ENCODE measurements around the gene GLMP. TPM values are rescaled to one million over a fixed set of nuclear protein-coding genes. Genes with fewer than 3 reads are reported as not detected.

The GLMP gene
- polyA plus RNA-seq, 1 donor from 2014 or later, result 3.3 TPM

DNA sequence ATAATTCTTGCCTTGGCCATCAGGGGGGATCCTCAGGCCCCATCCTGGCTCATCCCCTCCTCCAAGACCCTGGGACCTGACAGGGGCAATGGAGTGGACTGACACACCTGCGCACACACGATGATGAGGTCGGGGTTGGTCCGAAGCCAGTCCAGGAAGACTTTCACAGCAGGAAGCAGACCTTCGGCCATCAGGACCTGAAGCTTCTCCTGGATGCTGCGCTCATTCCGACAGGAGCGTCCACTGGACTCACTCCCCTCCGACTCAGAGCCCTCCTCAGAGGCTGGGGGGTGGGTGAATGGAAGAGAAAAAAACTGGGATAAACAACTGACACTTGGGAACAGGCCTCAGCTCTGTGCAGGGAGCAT, 32.2 kb downstream of the GLMP start:
- TF ChIP-seq MXI1 (conservative IDR thresholded peaks at IDR 0.05; ENCODE audit: poor library complexity, severe bottlenecking) (no peak), CTCF (IDR thresholded peaks at IDR 0.05; ENCODE audit: poor library complexity, severe bottlenecking) (no peak)
- no peak overlapping the region for H3K4me2 ChIP-seq (ENCODE audit: low read length)

DNA sequence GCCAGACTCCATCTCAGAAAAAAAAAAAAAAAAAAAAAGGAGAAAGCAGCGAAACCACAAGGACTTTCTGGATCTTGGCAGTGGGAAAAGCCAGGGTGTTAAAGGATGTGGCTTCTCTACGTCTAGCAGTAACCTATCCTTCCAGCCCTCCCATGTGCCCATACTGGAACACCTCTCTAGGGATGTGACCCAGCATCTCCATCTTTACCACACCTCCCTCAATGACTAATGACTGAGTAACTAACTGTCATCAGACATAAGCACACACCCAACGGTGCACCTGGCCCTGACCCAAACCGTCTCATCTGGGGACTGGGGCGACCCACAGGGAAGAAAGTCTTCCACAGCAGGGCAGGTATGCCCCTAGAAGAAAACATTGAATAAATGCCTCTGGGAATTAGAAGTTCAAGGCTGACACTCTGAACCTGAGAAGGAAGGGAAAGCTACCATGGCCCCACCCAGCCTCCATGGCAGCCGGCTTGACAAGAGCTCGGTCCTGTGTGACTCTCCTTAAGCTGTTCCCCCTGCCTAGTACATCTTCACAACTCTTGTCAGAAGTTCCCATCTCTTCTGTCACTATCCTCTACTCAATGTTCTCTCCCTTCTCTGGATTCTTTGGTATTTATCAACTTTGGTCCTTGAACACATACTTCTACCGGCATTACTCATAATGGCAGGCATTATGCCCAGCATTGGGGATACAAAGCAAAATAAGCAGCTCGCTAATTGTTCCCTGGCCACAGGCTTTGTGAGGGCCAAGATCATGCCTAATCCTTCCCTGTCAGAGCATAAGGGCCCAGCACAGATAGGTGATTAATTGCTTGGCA, 32.8 kb downstream of the GLMP start:
- no peaks in the 10 kb centered on the region for H3K9me3 ChIP-seq (ENCODE audit: low read length)
- no peaks in the 10 kb centered on the region for H3K27me3 ChIP-seq (ENCODE audit: insufficient read depth, low read depth, low read length)
- TF ChIP-seq TAF1 (IDR thresholded peaks at IDR 0.05; ENCODE audit: low read depth) (no peak), POLR2AphosphoS5 (IDR thresholded peaks at IDR 0.05) (no peak), SMC3 (conservative IDR thresholded peaks at IDR 0.05; ENCODE audit: poor library complexity) (no peak), RAD21 (conservative IDR thresholded peaks at IDR 0.05) (no peak), EZH2 (IDR thresholded peaks at IDR 0.05; ENCODE audit: borderline replicate concordance, insufficient read depth, low read length, poor library complexity, severe bottlenecking) (no peak), EP300 (conservative IDR thresholded peaks at IDR 0.05; ENCODE audit: poor library complexity, severe bottlenecking) (no peak), CTCF (IDR thresholded peaks at IDR 0.05; ENCODE audit: poor library complexity, severe bottlenecking) (no peak), MXI1 (conservative IDR thresholded peaks at IDR 0.05; ENCODE audit: poor library complexity, severe bottlenecking) (no peak)
- TF ChIP-seq, protein P1, sequence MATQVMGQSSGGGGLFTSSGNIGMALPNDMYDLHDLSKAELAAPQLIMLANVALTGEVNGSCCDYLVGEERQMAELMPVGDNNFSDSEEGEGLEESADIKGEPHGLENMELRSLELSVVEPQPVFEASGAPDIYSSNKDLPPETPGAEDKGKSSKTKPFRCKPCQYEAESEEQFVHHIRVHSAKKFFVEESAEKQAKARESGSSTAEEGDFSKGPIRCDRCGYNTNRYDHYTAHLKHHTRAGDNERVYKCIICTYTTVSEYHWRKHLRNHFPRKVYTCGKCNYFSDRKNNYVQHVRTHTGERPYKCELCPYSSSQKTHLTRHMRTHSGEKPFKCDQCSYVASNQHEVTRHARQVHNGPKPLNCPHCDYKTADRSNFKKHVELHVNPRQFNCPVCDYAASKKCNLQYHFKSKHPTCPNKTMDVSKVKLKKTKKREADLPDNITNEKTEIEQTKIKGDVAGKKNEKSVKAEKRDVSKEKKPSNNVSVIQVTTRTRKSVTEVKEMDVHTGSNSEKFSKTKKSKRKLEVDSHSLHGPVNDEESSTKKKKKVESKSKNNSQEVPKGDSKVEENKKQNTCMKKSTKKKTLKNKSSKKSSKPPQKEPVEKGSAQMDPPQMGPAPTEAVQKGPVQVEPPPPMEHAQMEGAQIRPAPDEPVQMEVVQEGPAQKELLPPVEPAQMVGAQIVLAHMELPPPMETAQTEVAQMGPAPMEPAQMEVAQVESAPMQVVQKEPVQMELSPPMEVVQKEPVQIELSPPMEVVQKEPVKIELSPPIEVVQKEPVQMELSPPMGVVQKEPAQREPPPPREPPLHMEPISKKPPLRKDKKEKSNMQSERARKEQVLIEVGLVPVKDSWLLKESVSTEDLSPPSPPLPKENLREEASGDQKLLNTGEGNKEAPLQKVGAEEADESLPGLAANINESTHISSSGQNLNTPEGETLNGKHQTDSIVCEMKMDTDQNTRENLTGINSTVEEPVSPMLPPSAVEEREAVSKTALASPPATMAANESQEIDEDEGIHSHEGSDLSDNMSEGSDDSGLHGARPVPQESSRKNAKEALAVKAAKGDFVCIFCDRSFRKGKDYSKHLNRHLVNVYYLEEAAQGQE (IDR thresholded peaks at IDR 0.05; ENCODE audit: borderline replicate concordance), result no peak
- H2AFZ ChIP-seq (ENCODE audit: low read depth, low read length), result no peak overlapping the region
- H3K9me2 ChIP-seq (ENCODE audit: insufficient read depth, low read length), result no peaks in the 10 kb centered on the region
- no peak overlapping the region for H3K4me2 ChIP-seq (ENCODE audit: low read length)
- H3K9ac ChIP-seq (ENCODE audit: low read length), result no peak overlapping the region
- H3F3A ChIP-seq (ENCODE audit: insufficient read depth, low read length, poor library complexity, severe bottlenecking), result no peaks in the 10 kb centered on the region
- H3K79me2 ChIP-seq (replicated peaks; ENCODE audit: insufficient read depth, low read length), result no peaks in the 10 kb centered on the region
- no peaks in the 10 kb centered on the region for H4K20me1 ChIP-seq (ENCODE audit: insufficient read depth)
- no peak overlapping the region for H3K27ac ChIP-seq (ENCODE audit: low read length)
- H3K4me3 ChIP-seq (ENCODE audit: low read length), result no peak overlapping the region
- peaks cover 1% of the 10 kb centered on the region for H3K36me3 ChIP-seq (ENCODE audit: insufficient read depth, low read length)

More for the DNA sequence above, 32.2 kb downstream of the GLMP start:
- H3K27ac ChIP-seq (ENCODE audit: low read length), result no peak overlapping the region
- H3K9me2 ChIP-seq (ENCODE audit: insufficient read depth, low read length), result no peaks in the 10 kb centered on the region
- no peaks in the 10 kb centered on the region for H4K20me1 ChIP-seq (ENCODE audit: insufficient read depth)
- no peaks in the 10 kb centered on the region for H3K9me3 ChIP-seq (ENCODE audit: low read length)
- H3F3A ChIP-seq (ENCODE audit: insufficient read depth, low read length, poor library complexity, severe bottlenecking), result no peaks in the 10 kb centered on the region
- no peak overlapping the region for H3K9ac ChIP-seq (ENCODE audit: low read length)
- no peaks in the 10 kb centered on the region for H3K79me2 ChIP-seq (replicated peaks; ENCODE audit: insufficient read depth, low read length)
- no peak overlapping the region for H2AFZ ChIP-seq (ENCODE audit: low read depth, low read length)
- H3K27me3 ChIP-seq (ENCODE audit: insufficient read depth, low read depth, low read length), result no peaks in the 10 kb centered on the region
- H3K4me3 ChIP-seq (ENCODE audit: low read length), result no peak overlapping the region
- peaks cover 4% of the 10 kb centered on the region for H3K36me3 ChIP-seq (ENCODE audit: insufficient read depth, low read length)
